ENCODE results near the gene CNTFR.

CNTFR gene

DNA sequence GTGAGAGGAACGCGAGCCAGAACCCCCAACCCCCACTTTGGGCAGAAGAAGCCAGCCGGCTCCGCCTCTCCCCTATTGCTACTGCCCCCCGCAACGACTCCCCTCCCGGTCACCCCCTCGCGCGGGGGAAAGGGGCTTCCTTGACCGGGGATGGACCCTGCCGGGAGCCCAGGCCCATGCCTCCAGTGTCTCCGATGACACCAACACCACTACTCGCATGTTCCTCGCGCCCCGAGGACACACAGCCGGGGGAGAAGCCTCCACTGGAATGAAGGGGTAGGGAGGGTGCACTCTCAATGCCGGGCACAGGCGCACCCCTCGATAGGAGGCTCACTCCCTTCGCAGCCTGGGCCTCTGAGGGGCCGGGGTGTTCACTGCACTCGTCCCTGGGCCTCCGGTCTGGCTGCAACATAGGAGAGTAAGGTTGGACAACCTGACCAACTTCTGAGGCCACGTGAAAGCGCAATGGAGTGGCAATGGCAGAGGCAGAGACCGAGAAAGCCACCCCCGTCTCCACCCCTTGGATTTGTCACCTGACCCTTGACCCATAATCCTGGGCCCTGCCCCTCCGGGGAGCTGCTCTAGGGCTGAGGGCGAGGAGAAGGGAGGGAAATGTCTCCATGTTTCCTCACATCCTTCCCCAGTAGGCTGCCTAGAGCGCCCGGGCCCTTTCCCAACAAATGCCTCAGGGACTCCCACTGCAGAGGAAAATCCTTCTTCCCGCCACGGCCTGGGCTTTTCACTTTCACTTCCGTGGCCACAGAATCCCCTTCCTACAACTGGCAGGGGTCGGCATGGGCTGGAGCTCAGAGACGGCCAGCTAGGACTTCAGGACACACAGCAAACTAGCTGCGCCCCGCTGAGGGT, 1.1 kb upstream of the CNTFR start:
- no peak for DNase-seq (ENCODE audit: low spot score)

DNA sequence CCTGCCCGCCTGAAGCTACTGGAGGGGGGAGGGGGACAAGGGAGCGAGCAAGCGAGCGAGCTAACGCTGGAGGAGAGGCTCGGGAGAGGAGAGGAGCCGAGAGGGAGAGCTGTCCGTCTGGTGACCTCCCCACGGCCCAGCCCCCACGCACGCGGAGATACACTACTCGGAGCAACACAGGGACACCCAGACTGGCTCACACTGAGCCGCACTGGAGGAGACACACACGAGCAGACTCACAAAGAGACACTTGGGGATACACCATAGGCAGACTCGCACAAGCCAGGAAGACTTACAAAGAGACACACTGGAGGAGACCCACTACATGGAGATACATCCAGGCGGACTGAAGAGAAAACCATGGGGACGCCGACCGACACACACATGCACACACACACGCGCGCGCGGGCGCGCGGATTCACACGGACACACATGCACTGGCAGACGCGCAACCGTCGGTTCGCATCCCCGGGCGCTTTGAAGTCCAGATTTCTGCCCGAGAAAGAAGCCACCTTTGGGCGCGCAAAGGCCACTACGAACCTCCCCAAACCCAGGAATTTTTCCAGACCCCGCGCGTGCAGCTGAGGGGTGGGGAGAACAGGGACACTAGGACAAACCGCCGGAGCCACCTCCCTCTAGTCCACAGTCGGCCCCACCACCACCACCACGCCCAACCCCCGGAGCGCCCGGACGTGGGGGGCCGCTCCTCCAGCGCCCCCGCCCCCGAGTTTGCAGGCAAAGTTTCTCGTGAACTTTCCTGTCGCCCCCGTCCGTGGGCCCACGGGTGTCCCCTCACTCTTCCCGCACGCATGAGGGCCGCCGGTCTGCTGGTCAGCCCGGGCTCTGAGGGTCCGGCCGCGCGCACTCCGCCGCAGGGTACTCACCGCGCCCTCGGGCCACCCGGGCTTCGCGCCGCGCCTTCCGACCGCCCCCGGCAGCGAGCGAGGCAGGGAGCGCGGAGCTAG, 571 bp downstream of the CNTFR start:
- no peak for DNase-seq (ENCODE audit: low spot score)

DNA sequence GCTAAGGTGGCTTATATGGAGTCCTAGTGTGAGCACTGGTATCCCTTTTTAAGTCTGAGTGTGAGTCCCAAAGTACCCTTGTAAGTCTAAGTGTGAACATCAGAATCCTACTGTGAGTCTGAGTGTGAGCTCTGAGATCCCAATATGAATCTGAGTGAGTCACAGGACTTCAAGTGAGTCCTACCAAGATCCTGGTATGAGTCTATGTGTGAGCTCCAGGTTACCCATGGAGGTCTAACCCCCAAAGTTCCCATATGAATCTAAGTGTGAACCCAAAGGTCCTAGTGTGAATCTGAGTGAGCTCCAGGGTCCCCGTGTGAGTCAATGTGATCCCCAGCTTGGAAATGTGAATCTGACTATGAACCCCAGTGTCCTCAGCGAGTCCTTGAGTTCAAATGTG, 2.3 kb downstream of the CNTFR start:
- no peak for DNase-seq (ENCODE audit: low spot score)

DNA sequence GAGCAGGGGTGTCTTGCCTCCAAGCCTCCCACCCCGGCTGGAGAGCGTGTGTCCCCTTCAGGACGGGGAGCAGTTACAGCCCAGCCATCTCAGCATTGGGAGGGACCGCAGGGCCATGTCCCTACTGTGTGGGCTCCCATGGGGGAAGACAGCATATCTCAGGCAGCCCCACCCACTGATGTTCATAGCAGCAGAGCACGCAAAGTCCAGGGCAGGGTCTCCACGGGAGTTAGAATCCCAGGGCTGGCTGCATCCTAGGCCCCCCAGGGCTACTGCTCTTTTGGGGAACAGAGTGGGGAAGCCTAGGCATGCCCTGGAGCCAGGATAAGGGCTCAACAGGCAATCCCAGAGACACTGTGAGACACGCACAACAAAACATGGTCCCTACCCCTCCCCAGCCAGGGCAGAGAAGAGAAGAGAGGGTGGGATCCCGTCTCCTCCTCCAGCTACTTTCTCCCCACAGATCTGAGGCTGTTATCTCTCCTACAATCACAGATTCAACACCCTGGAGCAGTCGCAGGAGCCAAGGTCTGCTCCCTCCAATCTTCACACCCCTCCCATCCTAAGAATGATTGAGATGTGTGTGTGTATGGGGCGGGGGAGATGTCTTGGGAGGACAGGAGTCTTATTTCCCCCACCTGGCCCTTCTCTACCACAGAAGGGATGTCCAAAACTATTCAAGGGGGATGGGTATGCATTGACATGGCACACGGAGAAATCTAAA, 3.4 kb downstream of the CNTFR start:
- no peak for DNase-seq (ENCODE audit: low spot score)

DNA sequence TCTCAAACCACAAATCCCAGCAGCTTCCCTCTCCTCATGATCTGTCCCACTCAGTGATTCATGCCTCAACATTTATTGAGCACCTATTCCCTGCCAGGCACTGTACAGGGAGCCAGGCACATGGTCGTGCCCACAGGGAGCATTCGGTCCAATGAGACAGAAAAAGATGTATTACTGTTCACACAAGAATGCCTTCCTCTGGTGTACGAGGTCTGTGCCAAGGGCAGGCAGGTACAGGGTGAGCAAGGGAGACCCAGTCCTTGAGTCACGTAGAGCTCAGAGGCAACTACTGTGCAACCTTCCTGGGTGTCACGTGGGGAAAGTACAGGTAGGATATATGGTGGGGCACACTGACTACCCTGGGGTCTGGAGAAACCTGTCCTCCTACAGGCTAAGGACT, 4.6 kb downstream of the CNTFR start:
- no peak for DNase-seq (ENCODE audit: low spot score)

DNA sequence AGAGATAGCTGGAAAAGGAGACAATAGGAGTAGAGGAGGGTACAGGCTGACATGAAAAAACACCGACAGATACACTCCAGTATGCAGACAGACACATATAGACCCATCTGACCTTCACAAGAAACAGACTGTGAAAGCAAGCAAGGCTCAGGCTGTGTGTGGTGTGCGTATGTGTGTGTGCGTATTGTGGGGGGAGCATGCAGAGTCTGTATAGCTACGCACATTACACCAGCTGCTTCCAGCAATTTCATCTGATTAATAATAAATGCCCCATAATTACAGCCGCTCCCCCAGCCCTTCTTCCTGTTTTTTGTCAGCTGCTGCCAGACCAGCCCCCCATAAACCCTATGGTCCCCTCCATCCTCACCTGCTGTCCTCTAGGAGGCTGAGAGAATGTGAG, 6.7 kb downstream of the CNTFR start:
- no peak for DNase-seq (ENCODE audit: low spot score)

DNA sequence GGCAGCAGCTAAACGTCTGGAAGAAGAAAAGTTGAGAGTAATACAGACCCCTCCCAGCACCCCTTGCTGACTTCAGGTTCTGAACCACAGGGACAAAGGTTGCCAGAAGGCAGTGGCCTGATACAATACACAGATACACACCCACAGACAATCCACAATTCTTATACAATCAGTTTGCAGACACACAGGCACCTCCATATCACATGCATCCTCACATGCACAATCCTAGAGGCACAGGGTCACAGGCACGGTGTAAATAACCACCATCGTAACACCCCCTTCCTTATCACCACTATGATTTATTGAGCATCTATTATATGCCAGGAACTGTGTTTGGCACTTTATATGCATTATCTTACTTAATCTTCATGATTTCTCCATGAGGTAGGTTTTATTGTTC, 8.2 kb downstream of the CNTFR start:
- DNase-seq (ENCODE audit: low spot score), result no peak

DNA sequence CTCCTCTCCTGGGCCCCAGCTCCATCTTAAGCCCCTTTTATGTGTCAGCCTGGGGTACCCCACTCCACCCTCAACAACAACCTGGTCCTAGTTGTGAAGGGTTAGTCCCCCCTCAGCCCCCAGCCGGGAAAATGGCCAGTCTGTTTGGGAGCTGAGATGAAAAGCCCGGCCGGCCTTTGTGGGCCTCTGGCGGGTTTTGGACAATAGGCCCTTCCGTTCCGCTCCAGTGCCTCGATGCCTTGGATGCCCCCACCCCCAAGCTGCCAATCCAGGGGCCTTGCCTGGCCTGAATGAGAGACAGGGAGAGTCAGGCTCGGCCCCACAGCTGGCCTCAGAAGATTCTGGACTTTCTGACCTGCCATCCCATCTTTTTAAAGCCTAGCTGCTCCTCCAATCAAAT, 9.2 kb downstream of the CNTFR start:
- DNase-seq (ENCODE audit: low spot score), result no peak

DNA sequence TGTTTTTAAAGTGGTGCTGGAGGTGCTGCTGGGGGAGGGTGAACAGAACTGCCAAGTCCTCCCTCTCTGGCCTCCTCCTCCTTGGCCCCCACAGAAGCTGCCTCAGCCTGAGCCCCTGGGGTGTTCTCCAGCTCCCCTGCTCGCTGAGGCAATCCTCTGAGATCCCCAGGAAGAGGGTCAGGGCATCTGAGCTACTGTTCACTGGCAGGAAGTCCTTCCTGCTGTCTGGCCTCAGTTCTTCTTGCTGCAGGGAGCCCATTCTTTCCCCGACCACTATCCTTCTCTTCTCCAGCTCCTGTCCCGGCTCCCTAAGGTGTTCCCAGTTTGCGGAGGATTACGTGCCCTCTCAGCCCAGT, 9.7 kb downstream of the CNTFR start:
- no peak for DNase-seq (ENCODE audit: low spot score)

DNA sequence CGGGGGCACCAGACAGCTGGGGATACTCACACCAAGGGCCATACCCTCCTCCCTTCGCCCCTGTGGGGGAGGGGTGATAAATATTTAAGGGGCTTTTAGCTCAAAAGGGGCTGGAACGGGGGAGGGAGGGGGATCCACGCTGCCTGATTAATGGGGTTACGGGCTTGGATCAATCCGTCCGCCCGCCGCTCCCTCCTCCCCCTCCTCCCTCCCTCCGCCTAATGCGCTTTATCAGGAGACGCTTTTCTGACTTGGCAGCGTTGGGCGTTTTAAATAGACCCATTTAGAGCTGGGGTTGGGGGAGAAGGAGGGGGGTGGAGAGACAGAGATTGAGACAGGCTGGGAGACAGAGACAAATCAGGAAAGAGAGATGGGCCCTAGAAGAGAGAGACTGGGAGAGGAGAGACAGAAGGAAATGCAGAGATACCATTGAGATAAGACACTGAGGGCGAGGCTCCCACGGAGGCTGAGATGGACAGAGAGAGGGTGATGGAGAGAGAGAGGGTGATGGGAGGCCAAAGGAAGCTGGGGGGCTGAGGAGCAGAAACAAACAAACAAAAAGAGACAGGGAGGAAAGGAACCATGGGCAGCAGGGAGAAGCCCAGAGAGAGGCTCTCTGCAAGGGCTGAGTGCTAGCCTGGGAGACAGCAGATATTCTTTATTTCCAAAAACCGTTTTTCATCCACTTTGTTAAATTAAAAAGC, 10.3 kb downstream of the CNTFR start:
- DNase-seq (ENCODE audit: low spot score), result no peak

DNA sequence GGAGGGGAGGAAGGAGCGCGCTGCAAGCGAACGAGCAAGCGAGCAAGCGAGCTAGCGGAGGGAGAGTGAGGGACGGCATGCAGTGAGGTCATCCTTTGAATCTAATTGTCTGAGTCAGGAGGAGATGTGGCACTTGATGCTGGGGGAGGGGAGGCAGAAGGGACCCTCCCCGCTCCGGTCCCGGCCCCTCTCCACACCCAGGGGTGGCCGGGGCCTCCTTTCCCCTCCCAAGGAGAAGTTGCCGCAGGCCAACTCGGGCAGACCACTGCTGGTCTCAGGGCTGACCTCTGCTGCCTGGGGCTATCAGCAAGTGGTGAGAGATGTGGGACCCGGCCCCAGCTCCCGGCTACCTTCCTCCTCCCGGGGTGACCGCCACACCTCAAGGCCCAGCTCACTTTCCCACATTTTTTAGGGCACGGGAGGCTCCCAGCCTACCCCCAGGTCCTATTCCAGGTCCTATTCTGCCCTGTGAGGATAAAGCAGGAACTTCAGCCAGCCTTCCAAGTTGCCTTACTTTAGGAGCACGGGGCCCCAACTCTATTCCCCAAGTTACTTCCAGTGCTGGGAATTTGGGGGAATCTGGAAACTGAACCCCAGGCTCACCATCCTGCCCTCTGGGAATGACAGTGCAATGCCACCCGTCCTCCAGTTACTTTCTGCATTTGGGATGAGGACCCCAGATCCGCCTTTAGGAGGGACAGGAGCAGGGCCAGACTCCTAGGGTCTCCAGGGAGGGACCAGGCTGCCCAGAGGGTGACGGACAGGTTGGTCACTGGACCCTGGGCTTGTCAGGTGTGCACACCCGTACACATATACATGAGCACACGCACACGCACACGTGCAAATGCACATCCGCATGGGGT, 11.1 kb downstream of the CNTFR start:
- DNase-seq (ENCODE audit: low spot score), result no peak

DNA sequence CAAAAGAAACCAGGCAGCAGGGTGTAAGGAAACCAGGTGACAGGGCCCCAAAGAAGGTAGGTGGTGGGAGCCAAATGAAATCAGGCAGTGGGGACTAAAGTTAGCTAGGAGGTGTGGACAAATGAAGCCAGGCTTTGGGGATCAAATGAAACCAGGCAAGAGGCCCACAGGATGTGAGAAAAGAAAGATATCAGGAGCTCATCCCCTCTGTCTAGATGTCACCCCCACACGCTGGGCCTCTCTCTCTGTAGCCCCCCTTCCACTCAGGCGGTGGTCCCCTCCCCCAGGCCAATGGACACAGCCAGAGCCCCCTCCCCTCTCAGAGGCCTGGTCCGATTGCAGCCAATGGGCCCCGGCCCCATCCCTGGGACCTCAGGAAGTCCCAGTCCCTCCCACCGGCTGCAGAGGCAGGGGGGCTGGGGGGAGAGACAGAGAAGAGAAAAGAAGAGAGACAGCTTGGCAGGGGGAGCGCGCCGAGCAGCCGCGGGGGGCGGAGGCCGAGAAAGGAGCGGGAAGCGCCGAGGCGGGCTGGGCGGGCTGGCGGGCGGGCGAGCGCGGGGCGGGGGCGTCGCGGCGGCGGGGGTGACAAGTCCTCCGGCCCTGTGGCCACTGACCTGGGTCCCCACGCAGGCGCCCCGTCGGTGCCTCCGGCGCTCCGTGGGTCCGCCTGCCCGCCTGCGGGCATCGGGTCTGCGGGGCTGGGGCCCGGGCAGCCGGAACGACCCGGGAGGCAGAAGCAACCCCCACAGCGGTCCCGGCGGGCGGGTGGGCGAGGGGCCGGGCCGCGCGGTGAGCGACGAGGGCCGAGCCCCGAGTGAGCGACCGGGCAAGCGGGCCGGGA, 11.9 kb downstream of the CNTFR start:
- DNase-seq (ENCODE audit: low spot score), result no peak

DNA sequence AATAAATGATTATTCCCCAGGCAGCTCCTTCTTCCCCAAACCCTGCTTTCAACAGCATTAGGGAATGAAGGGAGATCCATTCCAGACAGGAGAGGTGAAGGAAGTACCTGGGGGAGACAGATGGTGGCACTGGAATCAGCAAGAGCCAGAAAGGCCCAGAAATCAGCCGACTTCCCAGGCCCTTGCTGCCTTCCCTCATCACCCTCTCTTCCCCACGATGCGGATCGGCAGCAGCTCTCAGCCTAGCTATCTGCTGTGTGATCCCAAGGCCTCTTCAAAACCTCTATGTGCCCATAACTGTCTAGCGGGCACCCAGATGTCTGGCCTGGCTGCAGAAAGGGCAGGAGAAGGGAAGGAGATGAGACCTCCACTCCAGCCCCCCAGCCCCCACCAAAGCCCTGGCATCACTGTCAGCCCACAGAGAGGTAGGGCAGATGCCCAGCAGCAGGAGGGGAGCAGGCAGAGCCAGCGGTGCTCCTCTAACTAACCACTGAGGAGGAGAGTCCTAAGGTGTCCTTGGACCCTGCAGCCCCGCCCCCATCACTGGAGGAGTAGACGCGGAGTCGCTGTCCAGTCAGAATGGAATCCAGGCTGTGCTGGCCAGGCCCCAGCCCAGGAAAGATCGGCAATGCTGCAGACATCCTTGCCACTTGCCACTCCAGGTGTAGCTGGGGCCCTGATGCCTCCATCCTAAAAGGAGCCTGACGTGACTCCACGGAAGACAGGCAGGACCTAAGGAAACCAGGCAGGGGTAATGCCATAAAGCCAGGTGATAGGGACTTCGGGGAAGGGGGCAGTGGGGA, 12.7 kb downstream of the CNTFR start:
- no peak for DNase-seq (ENCODE audit: low spot score)

DNA sequence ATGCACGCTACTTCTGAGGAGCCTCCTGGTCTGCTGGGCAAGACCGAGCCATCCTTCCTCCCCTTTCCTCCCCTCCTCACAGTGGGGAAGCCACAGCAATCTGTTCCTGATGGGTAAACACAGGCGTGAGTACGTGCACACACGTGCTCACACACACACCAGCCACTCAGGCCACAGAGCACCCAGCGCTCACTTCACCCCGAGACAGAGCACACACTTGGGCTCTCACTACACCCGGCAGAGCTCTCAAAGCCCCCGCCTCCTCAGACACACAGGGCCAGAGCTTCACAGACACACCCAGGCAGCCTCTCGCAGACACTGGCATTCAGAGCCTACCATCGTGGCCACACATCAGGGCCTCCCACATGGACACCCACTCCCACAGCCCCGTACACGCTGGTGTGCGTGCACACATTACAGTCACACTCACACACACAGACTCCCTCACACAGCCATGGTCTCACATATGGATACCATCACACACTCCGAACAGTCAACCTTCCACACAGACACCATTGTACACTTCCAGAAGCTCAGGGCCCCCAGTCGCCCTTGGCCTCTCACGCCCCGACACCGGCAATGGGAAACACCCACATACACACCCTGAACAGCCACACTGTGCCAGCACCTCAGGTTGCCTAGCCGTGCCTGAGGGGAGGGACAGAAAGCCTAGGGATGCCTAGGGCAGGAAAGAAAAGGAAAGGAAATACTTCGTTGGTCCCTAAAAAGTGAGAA, 13.5 kb downstream of the CNTFR start:
- DNase-seq (ENCODE audit: low spot score), result no peak

DNA sequence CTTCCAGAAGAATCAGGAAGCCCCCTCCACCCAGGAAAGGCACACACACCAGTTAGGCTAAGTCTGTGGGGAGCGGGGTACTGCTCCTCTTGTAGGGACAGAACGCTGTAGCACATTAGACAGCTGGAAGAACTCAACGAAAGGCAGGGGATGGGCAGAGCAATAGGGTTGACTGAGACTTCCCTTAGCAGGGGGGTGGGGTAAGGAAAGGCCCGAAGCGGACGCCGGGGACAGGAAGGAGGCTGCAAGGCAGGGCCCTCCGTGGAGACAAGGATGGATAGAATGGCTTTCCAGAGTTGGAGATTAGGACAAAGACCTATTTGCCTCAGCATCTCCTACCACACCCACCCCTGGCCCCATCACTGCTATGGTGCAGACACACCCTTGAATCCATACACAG, 14.3 kb downstream of the CNTFR start:
- no peak for DNase-seq (ENCODE audit: low spot score)

DNA sequence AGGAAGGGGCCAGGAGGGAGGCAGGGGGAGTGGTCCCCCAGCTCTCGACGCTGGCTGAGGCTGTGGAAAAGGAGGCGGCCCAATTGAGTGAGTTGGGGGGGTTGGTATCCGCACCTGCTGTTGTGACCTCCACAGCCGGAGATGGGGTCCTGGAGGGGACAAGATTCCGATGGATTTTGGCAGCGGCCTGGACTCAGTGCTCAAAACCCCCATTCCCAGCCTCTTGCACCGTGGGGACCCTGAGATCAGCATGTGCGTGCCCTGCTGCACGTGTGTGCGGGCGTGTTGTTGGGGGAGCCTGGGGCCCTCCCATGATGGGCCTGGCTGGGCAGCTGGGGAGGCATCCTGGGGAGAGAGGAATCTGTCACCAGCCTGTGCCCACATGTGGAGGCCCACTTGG, 15.0 kb downstream of the CNTFR start:
- no peak for DNase-seq (ENCODE audit: low spot score)

DNA sequence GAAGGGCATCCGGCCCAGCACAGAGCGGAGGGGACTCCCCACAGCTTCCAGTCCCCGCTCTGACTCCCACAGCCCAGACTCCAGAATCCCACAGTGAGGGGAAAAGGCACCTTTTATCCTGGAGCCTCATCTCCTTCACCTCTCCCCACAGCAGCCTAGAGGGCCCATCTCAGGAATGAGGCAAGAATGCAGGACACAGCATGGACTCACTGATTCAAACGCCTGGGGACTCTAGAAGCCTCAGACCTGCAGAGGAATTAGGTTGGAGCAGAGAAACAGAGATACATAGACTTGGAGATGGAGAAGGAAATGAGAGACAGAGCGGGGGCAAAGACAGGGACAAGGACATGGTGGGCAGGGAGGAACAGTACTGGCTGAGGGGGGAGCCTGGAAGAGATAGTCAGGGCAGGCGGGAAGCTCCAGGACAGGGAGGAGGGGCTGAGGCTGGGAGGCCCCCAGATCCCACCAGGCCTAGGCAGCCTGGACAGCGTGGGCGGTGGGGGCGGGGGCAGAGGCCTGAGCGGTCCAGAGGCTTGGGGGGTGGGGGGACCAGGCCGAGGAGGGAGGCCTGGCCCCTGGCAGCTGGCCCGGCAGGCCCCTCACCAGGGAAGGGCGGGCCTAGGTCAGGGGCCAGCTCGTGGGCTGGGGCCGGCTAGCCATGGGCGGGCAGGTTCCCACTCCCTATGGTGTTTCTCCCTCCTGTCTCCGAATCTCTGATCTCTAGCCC, 15.8 kb downstream of the CNTFR start:
- no peak for DNase-seq (ENCODE audit: low spot score)

DNA sequence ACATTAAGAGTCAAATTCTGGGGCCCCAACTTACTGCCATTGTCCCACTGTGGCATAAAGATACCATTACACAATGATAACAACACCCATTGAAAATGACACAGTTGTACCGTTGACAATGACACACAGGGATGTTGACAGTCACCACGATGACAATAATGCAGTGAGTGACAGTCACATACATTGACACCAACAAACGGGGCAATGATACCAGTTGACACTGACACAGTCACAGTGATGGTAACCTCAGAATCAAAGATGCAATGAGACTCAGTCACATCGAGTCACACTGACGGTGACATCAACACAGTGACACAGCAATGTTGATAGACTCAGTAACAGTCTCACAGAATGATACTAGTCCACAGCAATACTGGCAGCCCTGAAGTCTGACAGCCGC, 16.9 kb downstream of the CNTFR start:
- DNase-seq (ENCODE audit: low spot score), result no peak
